CD4-positive, alpha-beta T cell (primary cell): ENCODE measurements around the gene ASB3. TPM values are rescaled to one million over a fixed set of nuclear protein-coding genes. Genes with fewer than 3 reads are reported as not detected.

Source experiments
- ATAC-seq: fragments of 200-7000 bp; cut with Tn5 transposase; one replicate; pipeline ENCODE4 v1.10.0; 2022; ENCODE audit warnings: mild to moderate bottlenecking; ENCODE audit not compliant: poor library complexity
- CTCF ChIA-PET: fragments of 350-600 bp; sonication (Branson Sonifier 250); formaldehyde crosslinking; loops from one replicate; lab custom pipeline; 2021; ENCODE audit warnings: antibody characterized with exemption, inconsistent platforms; lab: Charles Lee
- POLR2A ChIA-PET: fragments of 350-600 bp; sonication (Branson Sonifier 250); formaldehyde crosslinking; loops from one replicate; lab custom pipeline; 2021; ENCODE audit warnings: antibody characterized with exemption, inconsistent platforms; lab: Charles Lee
- DNase-seq, 14 experiments: peaks; one replicate each; pipeline ENCODE4 v3.0.0-alpha.2; 2013 to 2020; ENCODE audit warnings: mixed read lengths in 2 of 14
- H3K27ac ChIP-seq, 2 donors: one replicate each; pipeline versions ENCODE4 v1.5.1 to v1.7.0; 2013; ENCODE audit warnings: low read length in 2 of 2, low read depth in 1 of 2, mild to moderate bottlenecking in 1 of 2
- H3K27me3 ChIP-seq, 2 experiments: 1 replicate in 1 of 2; 2 replicates in 1 of 2; pipeline versions ENCODE4 v1.6.1 to v1.7.0; 2013; ENCODE audit warnings: low read length in 2 of 2, control low read depth in 1 of 2, mild to moderate bottlenecking in 1 of 2, moderate library complexity in 1 of 2; ENCODE audit not compliant: insufficient read depth in 2 of 2, control insufficient read depth in 1 of 2
- H3K36me3 ChIP-seq: one replicate; pipeline ENCODE4 v1.6.1; 2013; ENCODE audit warnings: low read length, control low read depth; ENCODE audit not compliant: insufficient read depth
- H3K4me1 ChIP-seq: one replicate; pipeline ENCODE4 v1.6.1; 2013; ENCODE audit warnings: low read length, control low read depth; ENCODE audit not compliant: insufficient read depth
- H3K4me3 ChIP-seq: one replicate; pipeline ENCODE4 v1.5.1; 2013; ENCODE audit warnings: mild to moderate bottlenecking, low read length, moderate library complexity
- H3K9me3 ChIP-seq, 2 experiments: 1 replicate in 1 of 2; 2 replicates in 1 of 2; pipeline versions ENCODE4 v1.6.1 to v1.7.0; 2013; ENCODE audit warnings: low read length in 2 of 2, mild to moderate bottlenecking in 2 of 2, control low read depth in 1 of 2, moderate library complexity in 1 of 2; ENCODE audit not compliant: control insufficient read depth in 1 of 2, insufficient read depth in 1 of 2
- H3K27ac Mint-ChIP-seq: one replicate; pipeline ENCODE4 v1.8.0; 2020; ENCODE audit warnings: mixed read lengths
- H3K27me3 Mint-ChIP-seq: one replicate; pipeline ENCODE4 v1.8.0; 2021; ENCODE audit warnings: mixed read lengths
- H3K36me3 Mint-ChIP-seq: one replicate; pipeline ENCODE4 v1.8.0; 2021; ENCODE audit warnings: low read depth, mixed read lengths
- H3K4me1 Mint-ChIP-seq: one replicate; pipeline ENCODE4 v1.8.0; 2021; ENCODE audit warnings: low read depth, mixed read lengths
- H3K4me3 Mint-ChIP-seq: one replicate; pipeline ENCODE4 v1.8.0; 2020; ENCODE audit warnings: mild to moderate bottlenecking, mixed read lengths
- H3K9me3 Mint-ChIP-seq: one replicate; pipeline ENCODE4 v1.8.0; 2020; ENCODE audit warnings: mixed read lengths
- intact Hi-C, 2 experiments: fragments of 100-400 bp; cut with DNase I in 1 of 2; cut with micrococcal nuclease in 1 of 2; formaldehyde crosslinking; loops; one replicate each; pipeline versions ENCODE4 v1.15.1 to v1.9.0; 2023 to 2025; cut with DNase I, micrococcal nuclease
- total RNA-seq, 174 experiments: library from RNA in 2 of 174; stranded (reverse) in 2 of 174; gene quantifications; one replicate each; pipeline ENCODE4 v1.2.3 and lab custom pipeline; 2021 to 2026
- TF ChIP-seq, protein P1 (sequence below): fragments of 200-600 bp; IDR thresholded peaks from one replicate; pipeline ENCODE4 v1.8.0; 2022; ENCODE audit warnings: antibody characterized with exemption, mild to moderate bottlenecking

ASB3 gene
- total RNA-seq, 2 experiments from 2014 or later: 31.0 to 34.3 TPM

DNA sequence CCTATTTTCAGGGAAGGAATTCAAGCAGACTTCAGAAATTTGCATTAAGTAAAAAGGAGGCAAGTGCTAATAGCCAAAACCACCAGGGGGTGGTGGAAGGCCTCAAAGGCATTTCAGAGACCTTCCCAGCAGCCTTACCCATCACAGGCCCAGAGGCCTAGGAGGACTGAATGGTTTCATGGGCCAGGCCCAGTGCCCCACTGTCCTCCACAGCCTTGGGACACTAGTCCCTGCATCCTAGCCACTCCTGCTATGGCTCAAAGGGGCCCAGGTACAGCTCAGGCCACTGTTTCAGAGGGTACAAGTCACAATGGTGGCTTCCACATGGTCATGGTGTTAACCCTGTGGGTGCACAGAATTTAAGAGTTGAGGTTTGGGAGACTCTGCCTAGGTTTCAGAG is 77.8 kb downstream of the ASB3 start:
- POLR2A ChIA-PET: no interaction called here
- Mint-ChIP-seq H3K27me3 (no peaks in the 10 kb centered on the region), H3K36me3 (peaks cover 94% of the 10 kb centered on the region), H3K9me3 (peaks cover 13% of the 10 kb centered on the region), H3K4me1 (no peaks in the 10 kb centered on the region), H3K4me3 (no peak overlapping the region), H3K27ac (no peak overlapping the region)
- H3K27me3 ChIP-seq: no peaks in the 10 kb centered on the region
- ATAC-seq (no peak), DNase-seq (no peak)
- H3K4me1 ChIP-seq: no peaks in the 10 kb centered on the region
- no peak overlapping the region for H3K4me3 ChIP-seq
- intact Hi-C loops: no loop called here
- peaks cover 7 to 11% of the 10 kb centered on the region in 2 experiments for H3K9me3 ChIP-seq
- H3K27ac ChIP-seq: no peak overlapping the region
- peaks cover 49% of the 10 kb centered on the region for H3K36me3 ChIP-seq
- TF ChIP-seq, protein P1, sequence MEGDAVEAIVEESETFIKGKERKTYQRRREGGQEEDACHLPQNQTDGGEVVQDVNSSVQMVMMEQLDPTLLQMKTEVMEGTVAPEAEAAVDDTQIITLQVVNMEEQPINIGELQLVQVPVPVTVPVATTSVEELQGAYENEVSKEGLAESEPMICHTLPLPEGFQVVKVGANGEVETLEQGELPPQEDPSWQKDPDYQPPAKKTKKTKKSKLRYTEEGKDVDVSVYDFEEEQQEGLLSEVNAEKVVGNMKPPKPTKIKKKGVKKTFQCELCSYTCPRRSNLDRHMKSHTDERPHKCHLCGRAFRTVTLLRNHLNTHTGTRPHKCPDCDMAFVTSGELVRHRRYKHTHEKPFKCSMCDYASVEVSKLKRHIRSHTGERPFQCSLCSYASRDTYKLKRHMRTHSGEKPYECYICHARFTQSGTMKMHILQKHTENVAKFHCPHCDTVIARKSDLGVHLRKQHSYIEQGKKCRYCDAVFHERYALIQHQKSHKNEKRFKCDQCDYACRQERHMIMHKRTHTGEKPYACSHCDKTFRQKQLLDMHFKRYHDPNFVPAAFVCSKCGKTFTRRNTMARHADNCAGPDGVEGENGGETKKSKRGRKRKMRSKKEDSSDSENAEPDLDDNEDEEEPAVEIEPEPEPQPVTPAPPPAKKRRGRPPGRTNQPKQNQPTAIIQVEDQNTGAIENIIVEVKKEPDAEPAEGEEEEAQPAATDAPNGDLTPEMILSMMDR: no peak
- CTCF ChIA-PET: no interaction called here

DNA sequence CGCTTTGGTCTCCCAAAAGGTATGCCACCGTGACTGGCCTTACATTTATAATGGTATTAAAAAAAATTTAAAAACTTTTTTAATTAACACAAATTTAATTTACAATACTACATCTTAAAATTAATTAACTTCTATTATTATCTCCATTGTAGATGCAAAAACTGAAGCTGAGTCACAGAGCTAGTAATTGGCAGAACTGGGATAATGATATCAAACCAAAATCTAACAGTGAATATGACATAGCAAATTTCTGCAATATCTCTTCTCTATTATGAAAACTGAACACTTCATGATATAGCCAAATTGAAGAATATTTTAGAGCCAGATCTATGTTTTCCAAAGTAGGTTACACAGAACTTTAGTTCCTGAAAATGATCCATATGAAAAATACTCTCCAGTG is 85.5 kb downstream of the ASB3 start:
- CTCF ChIA-PET: no interaction called here
- H3K27ac ChIP-seq: no peak overlapping the region
- H3K27ac Mint-ChIP-seq: no peak overlapping the region
- no peaks in the 10 kb centered on the region for H3K9me3 Mint-ChIP-seq
- H3K4me1 Mint-ChIP-seq: no peaks in the 10 kb centered on the region
- no peak for ATAC-seq
- intact Hi-C loops: no loop called here
- no peak overlapping the region for H3K4me3 ChIP-seq
- no peaks in the 10 kb centered on the region for H3K27me3 ChIP-seq
- POLR2A ChIA-PET: no interaction called here
- no peaks in the 10 kb centered on the region for H3K27me3 Mint-ChIP-seq
- DNase-seq: no peak
- no peak overlapping the region for H3K4me3 Mint-ChIP-seq
- no peaks in the 10 kb centered on the region for H3K9me3 ChIP-seq
- TF ChIP-seq, protein P1: no peak
- no peaks in the 10 kb centered on the region for H3K4me1 ChIP-seq
- peaks cover 23% of the 10 kb centered on the region for H3K36me3 ChIP-seq
- H3K36me3 Mint-ChIP-seq: peaks cover 87% of the 10 kb centered on the region

DNA sequence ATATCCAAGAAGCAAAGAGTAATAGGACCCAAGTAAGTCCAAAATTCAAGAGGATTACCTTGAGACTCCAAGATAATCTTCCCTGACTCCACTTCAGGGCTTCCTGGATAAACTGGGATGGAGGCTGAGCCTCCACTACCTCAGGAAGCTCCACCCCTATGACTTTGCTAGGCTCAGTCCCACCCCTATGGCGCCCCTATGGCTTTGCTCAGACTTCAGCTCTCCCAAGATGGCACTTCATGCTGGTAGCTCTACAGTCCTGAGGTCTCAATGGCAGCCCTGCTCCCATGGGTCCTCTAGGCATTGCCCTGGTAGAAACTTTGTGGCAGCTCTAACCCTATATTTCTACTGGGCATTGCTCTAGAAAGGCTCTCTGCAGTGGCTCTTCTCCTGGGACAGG is 89.1 kb downstream of the ASB3 start:
- ChIA-PET CTCF (no interaction called here), POLR2A (no interaction called here)
- Histone ChIP-seq H3K36me3 (peaks cover 22% of the 10 kb centered on the region), H3K4me1 (no peaks in the 10 kb centered on the region), H3K27me3 (no peaks in the 10 kb centered on the region), H3K27ac (no peak overlapping the region), H3K4me3 (no peak overlapping the region), H3K9me3 (no peaks in the 10 kb centered on the region)
- Mint-ChIP-seq H3K27ac (no peak overlapping the region), H3K4me1 (no peaks in the 10 kb centered on the region), H3K4me3 (no peak overlapping the region), H3K9me3 (no peaks in the 10 kb centered on the region), H3K36me3 (peaks cover 87% of the 10 kb centered on the region), H3K27me3 (no peaks in the 10 kb centered on the region)
- DNase-seq (no peak), ATAC-seq (no peak)
- TF ChIP-seq, protein P1: no peak
- intact Hi-C loops: no loop called here
